ENCODE data around the gene CLEC4G. TPM values are rescaled to one million over a fixed set of nuclear protein-coding genes. Genes with fewer than 3 reads are reported as not detected.

CLEC4G gene
- total RNA-seq, 2 experiments from 2014 or later: not detected

DNA sequence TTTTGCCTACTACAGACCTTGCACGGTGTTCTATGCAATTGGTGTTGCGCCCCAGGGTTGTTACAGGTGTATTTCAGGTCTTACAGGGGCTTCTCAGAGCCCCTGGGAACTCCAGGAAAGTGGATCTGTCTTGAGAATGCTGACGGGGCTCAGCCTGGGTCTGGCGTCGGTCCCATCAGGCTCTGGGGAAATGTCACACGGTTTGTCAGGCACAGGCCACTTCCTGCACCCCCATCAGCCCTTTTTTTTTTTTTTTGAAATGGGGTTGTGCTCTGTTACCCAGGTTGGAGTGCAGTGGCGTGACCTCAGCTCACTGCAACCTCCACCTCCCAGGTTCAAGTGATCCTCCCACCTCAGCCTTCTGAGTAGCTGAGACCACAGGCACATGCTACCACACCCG lies 13.2 kb downstream of the CLEC4G start:
- intact Hi-C loops (cut with DNase I, micrococcal nuclease): loop anchor here in 1 of 2 experiments (2.0 kb wide), 1 partner anchor 14 kb away; no protein-coding TSS in a partner anchor
- POLR2A ChIA-PET: interaction anchor here (0.6 to 1.1 kb wide), 2 partner anchors 13 to 89 kb away, joined by 3 read pairs; partner anchors contain the start of genes PET100 and XAB2
- DNase-seq: peak in 3 of 14 experiments; percentile 5 to 39 (median 31)
- peak; percentile 37 for ATAC-seq (ENCODE audit: poor library complexity)
- Histone ChIP-seq H3K36me3 (ENCODE audit: insufficient read depth, low read length) (no peaks in the 10 kb centered on the region), H3K27me3 (ENCODE audit: control insufficient read depth in 1 of 2, insufficient read depth in 2 of 2, low read length in 2 of 2) (no peaks in the 10 kb centered on the region), H3K4me3 (ENCODE audit: low read length) (no peak overlapping the region), H3K27ac (ENCODE audit: low read depth in 1 of 2, low read length in 2 of 2) (no peak overlapping the region), H3K9me3 (ENCODE audit: control insufficient read depth in 1 of 2, insufficient read depth in 1 of 2, low read length in 2 of 2) (peaks cover 0 to 5% of the 10 kb centered on the region in 2 experiments), H3K4me1 (ENCODE audit: insufficient read depth, low read length) (peaks cover 11% of the 10 kb centered on the region)
- H3K27me3 Mint-ChIP-seq: no peaks in the 10 kb centered on the region
- H3K4me3 Mint-ChIP-seq: no peak overlapping the region
- H3K9me3 Mint-ChIP-seq: no peaks in the 10 kb centered on the region
- TF ChIP-seq, protein P1, sequence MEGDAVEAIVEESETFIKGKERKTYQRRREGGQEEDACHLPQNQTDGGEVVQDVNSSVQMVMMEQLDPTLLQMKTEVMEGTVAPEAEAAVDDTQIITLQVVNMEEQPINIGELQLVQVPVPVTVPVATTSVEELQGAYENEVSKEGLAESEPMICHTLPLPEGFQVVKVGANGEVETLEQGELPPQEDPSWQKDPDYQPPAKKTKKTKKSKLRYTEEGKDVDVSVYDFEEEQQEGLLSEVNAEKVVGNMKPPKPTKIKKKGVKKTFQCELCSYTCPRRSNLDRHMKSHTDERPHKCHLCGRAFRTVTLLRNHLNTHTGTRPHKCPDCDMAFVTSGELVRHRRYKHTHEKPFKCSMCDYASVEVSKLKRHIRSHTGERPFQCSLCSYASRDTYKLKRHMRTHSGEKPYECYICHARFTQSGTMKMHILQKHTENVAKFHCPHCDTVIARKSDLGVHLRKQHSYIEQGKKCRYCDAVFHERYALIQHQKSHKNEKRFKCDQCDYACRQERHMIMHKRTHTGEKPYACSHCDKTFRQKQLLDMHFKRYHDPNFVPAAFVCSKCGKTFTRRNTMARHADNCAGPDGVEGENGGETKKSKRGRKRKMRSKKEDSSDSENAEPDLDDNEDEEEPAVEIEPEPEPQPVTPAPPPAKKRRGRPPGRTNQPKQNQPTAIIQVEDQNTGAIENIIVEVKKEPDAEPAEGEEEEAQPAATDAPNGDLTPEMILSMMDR (IDR thresholded peaks at IDR 0.05): no peak
- H3K27ac Mint-ChIP-seq: no peak overlapping the region
- no peaks in the 10 kb centered on the region for H3K4me1 Mint-ChIP-seq (ENCODE audit: low read depth)
- CTCF ChIA-PET: no interaction called here
- no peaks in the 10 kb centered on the region for H3K36me3 Mint-ChIP-seq (ENCODE audit: low read depth)

DNA sequence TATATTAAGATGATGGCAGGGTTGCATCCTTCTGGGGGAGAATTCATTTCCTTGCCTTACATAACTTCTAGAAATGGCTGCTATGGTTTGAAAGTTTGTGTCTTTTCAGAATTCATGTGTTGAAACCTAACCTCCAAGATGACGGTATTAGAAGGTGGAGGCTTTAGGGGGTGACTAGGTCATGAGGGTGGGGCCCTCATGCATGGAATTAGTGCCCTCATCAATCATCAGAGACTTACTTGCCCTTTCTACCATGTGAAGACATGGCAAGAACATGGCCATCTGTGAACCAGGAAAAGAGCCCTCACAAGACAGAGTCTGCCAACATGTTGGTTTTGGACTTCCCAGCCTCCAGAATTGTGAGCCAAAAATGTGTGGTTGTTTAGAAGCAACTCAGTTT lies 15.1 kb downstream of the CLEC4G start:
- Histone ChIP-seq H3K4me3 (ENCODE audit: low read length) (no peak overlapping the region), H3K9me3 (ENCODE audit: control insufficient read depth in 1 of 2, insufficient read depth in 1 of 2, low read length in 2 of 2) (peaks cover 0 to 5% of the 10 kb centered on the region in 2 experiments), H3K27ac (ENCODE audit: low read depth in 1 of 2, low read length in 2 of 2) (no peak overlapping the region), H3K27me3 (ENCODE audit: control insufficient read depth in 1 of 2, insufficient read depth in 2 of 2, low read length in 2 of 2) (no peaks in the 10 kb centered on the region), H3K4me1 (ENCODE audit: insufficient read depth, low read length) (peaks cover 11% of the 10 kb centered on the region), H3K36me3 (ENCODE audit: insufficient read depth, low read length) (no peaks in the 10 kb centered on the region)
- ATAC-seq (ENCODE audit: poor library complexity): no peak
- TF ChIP-seq, protein P1 (IDR thresholded peaks at IDR 0.05): no peak
- no peaks in the 10 kb centered on the region for H3K4me1 Mint-ChIP-seq (ENCODE audit: low read depth)
- H3K36me3 Mint-ChIP-seq (ENCODE audit: low read depth): no peaks in the 10 kb centered on the region
- POLR2A ChIA-PET: no interaction called here
- no peak for DNase-seq
- H3K27me3 Mint-ChIP-seq: no peaks in the 10 kb centered on the region
- H3K4me3 Mint-ChIP-seq: no peak overlapping the region
- no peak overlapping the region for H3K27ac Mint-ChIP-seq
- no peaks in the 10 kb centered on the region for H3K9me3 Mint-ChIP-seq
- intact Hi-C loops (cut with DNase I, micrococcal nuclease): no loop called here
- CTCF ChIA-PET: no interaction called here

DNA sequence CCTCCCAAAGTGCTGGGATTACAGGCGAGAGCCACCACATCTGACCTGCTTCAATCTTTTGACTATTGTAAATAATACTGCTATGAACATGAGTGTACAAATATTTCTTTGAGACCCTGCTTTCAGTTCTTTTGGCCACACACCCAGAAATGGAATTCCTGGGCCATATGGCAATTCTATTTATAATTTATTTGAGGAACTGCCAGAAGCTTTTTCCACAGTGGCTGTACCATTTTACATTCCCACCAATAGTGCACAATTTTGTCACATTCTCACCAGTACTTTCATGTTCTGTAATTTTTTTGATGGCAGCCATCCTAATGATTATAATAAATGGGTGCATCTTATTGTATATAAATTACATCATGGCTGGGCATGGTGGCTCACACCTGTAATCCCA lies 16.2 kb downstream of the CLEC4G start:
- TF ChIP-seq, protein P1 (IDR thresholded peaks at IDR 0.05): no peak
- H3K4me3 Mint-ChIP-seq: no peak overlapping the region
- no peaks in the 10 kb centered on the region for H3K9me3 Mint-ChIP-seq
- no peaks in the 10 kb centered on the region for H3K4me1 Mint-ChIP-seq (ENCODE audit: low read depth)
- Histone ChIP-seq H3K4me1 (ENCODE audit: insufficient read depth, low read length) (peaks cover 11% of the 10 kb centered on the region), H3K9me3 (ENCODE audit: control insufficient read depth in 1 of 2, insufficient read depth in 1 of 2, low read length in 2 of 2) (peaks cover 0 to 5% of the 10 kb centered on the region in 2 experiments), H3K4me3 (ENCODE audit: low read length) (no peak overlapping the region), H3K27me3 (ENCODE audit: control insufficient read depth in 1 of 2, insufficient read depth in 2 of 2, low read length in 2 of 2) (no peaks in the 10 kb centered on the region), H3K36me3 (ENCODE audit: insufficient read depth, low read length) (no peaks in the 10 kb centered on the region), H3K27ac (ENCODE audit: low read depth in 1 of 2, low read length in 2 of 2) (no peak overlapping the region)
- CTCF ChIA-PET: no interaction called here
- ATAC-seq (ENCODE audit: poor library complexity) (no peak), DNase-seq (no peak)
- no peak overlapping the region for H3K27ac Mint-ChIP-seq
- intact Hi-C loops (cut with DNase I, micrococcal nuclease): no loop called here
- POLR2A ChIA-PET: no interaction called here
- no peaks in the 10 kb centered on the region for H3K27me3 Mint-ChIP-seq
- no peaks in the 10 kb centered on the region for H3K36me3 Mint-ChIP-seq (ENCODE audit: low read depth)
